Pancreas (tissue), 10 donors: Measurements from ENCODE around the gene PAX5. TPM values are rescaled to one million over a fixed set of nuclear protein-coding genes. Genes with fewer than 3 reads are reported as not detected.
A peak's percentile ranks its signal among the peaks of the same experiment; 100 is the strongest.
"Not testable (repeated sequence)": the region's sequence is repeated elsewhere in the genome, so short reads cannot be mapped to it uniquely, and the experiment has no call there.

ENCODE experiments used
- ATAC-seq, 4 donors: fragments of 200-7000 bp; cut with Tn5 transposase; one replicate each; pipeline versions ENCODE4 v1.8.0 to v1.9.1; 2020; ENCODE audit warnings: mild to moderate bottlenecking in 4 of 4, moderate library complexity in 4 of 4
- DNase-seq, 6 donors: peaks; one replicate each; pipeline ENCODE4 v3.0.0-alpha.2; 2020
- FAIRE-seq: peaks from 2 replicates; lab custom pipeline; 2012; peaks lifted over from hg19 to GRCh38; lab: Jason Lieb, UNC
- H3K27ac ChIP-seq, 4 donors: fragments of 200-600 bp; sonication (generic); 1 replicate in 3 of 4; 2 replicates in 1 of 4; pipeline versions ENCODE4 v1.5.0 to v1.8.0; 2020
- H3K27me3 ChIP-seq, 4 donors: fragments of 200-600 bp; one replicate each; pipeline ENCODE4 v1.8.0; 2021
- H3K36me3 ChIP-seq, 3 donors: fragments of 200-600 bp; sonication (generic) in 1 of 3; one replicate each; pipeline versions ENCODE4 v1.5.0 to v1.8.0; 2020 to 2021
- H3K4me1 ChIP-seq, 3 donors: fragments of 200-600 bp; one replicate each; pipeline ENCODE4 v1.8.0; 2021
- H3K4me3 ChIP-seq, 4 donors: fragments of 200-600 bp; sonication (generic) in 2 of 4; one replicate each; pipeline versions ENCODE4 v1.5.0 to v1.8.0; 2020 to 2021
- H3K9me3 ChIP-seq, 4 donors: fragments of 200-600 bp; one replicate each; pipeline ENCODE4 v1.8.0; 2021
- WGBS, 2 donors: extraction: QIAGEN DNeasy Blood & Tissue Kit; methylation state at CpG; one replicate each; pipeline ENCODE4 v1.1.7; 2013; 5-methylcytosine and 5-hydroxymethylcytosine counted together
- intact Hi-C, 3 donors: fragments of 100-400 bp; cut with DNase I; formaldehyde crosslinking; loops; one replicate each; pipeline versions ENCODE4 v1.11.1 to v1.14.2; 2022
- polyA plus RNA-seq, 2 donors: library from polyadenylated mRNA; stranded (reverse); fragments of 200-250 nt; gene quantifications; one replicate each; pipeline ENCODE4 v1.2.3, GENCODE V29; 2013
- total RNA-seq, 6 donors: library from RNA; stranded (reverse); fragmentation: NEBNext Ultra II Directional in 4 of 6; extraction: Animal tissue kit (Norgen Biotek cat#: 25700) in 4 of 6; gene quantifications; one replicate each; pipeline versions ENCODE4 v1.2.1 to v1.2.4, GENCODE V29; 2021 to 2023
- TF ChIP-seq, protein P1 (sequence below), 4 donors: fragments of 200-600 bp; sonication (generic) in 3 of 4; IDR thresholded peaks; one replicate each; pipeline versions ENCODE4 v1.5.0 to v1.8.0; 2021; ENCODE audit warnings: antibody characterized with exemption in 4 of 4
- donor health status: healthy with polysubstance abuse.
- donor health status: DM: no; HTN: no; CAD: no; lungs with moderate emphysema.
- donor health status: DM: no; HTN: no; CAD: no.
- donor health status: control.
- donor health status: control.
- donor health status: Bipolar disorder and iron deficiency.
- donor health status: DM: yes; HTN: yes; CAD: no.
- donor health status: DM: no; HTN: no; CAD: no.
- donor health status: DM: no; HTN: no; CAD: no.
- donor health status: DM: yes; HTN: yes; CAD: no.

PAX5 gene
- under 1 TPM in 5 of 6 donors, not detected in 1; 0.03 to 0.35 (median 0.32) TPM for total RNA-seq
- under 1 TPM; under 0.01 to 0.04 TPM for polyA plus RNA-seq

DNA sequence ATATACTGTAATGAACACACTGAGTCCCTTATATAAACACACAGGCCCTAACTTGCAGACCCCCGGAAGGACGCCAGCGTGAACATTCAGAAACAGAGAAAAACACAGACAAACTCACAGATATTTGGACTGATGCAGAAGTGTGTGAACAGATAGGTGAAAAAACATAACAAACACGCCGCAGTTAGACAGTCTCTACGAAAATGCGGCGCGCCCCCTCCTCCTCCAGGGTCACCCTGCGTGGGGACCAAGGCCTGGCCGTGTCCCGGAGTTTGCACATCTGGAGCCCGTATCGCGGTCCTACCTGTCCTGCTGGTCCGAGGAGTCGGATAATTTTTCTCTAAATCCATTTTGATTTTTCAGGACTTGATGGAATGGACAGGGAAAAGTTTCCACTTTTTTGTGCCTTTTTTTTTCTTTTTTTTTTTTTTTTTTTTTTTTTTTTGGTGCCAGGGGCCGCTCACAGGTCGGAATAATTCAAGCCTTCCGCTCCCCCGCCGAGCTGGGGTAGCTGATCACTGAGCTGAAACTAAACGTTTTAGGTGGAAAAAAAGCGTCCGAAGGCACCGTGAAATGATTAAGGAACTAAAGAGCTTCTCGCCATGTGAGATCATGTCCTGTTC lies at the start of gene PAX5:
TSS of gene PAX5 (minus strand) at position 587 of the 623 bp plus-strand sequence. CDS start at position 350, 237 bp downstream.
- Histone ChIP-seq H3K9me3 (no peaks in the 10 kb centered on the region), H3K27ac (no peak within 1 kb of the TSS), H3K4me3 (peak within 1 kb of the TSS in 1 of 4 donors; percentile 36), H3K4me1 (peaks cover 6 to 11% (median 8%) of the 10 kb centered on the region in 3 donors), H3K36me3 (no peaks in the 10 kb centered on the region), H3K27me3 (peaks cover 11 to 68% (median 19%) of the 10 kb centered on the region in 4 donors)
- intact Hi-C loops, result no loop called here
- ATAC-seq (no peak), DNase-seq (no peak), FAIRE-seq (no peak)
- 28 to 30% methylated on average over 27 of the region's 27 CpGs for WGBS, 2 donors
- TF ChIP-seq, protein P1, sequence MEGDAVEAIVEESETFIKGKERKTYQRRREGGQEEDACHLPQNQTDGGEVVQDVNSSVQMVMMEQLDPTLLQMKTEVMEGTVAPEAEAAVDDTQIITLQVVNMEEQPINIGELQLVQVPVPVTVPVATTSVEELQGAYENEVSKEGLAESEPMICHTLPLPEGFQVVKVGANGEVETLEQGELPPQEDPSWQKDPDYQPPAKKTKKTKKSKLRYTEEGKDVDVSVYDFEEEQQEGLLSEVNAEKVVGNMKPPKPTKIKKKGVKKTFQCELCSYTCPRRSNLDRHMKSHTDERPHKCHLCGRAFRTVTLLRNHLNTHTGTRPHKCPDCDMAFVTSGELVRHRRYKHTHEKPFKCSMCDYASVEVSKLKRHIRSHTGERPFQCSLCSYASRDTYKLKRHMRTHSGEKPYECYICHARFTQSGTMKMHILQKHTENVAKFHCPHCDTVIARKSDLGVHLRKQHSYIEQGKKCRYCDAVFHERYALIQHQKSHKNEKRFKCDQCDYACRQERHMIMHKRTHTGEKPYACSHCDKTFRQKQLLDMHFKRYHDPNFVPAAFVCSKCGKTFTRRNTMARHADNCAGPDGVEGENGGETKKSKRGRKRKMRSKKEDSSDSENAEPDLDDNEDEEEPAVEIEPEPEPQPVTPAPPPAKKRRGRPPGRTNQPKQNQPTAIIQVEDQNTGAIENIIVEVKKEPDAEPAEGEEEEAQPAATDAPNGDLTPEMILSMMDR (IDR thresholded peaks at IDR 0.05), result no peak

DNA sequence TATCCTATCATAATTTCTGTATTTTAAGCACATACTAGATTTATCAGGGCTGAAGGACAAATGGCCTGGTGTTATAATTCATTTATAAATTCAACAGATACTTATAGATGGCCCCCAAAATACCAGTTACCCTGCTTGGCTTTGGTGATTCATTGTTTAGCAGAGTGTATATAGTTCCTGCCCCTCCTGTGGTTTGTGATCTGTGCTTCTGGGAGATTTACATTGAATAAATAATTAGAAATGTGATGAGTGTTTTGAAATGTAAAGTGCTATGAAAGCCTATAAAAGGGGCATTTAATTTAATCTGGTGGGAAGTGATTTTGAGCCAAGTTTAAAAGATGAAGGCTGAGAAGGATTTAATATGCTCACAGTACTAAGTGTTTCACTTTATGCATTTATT lies 49.6 kb upstream of the PAX5 start:
- intact Hi-C loops, result no loop called here
- peaks cover 0 to 9% (median 0%) of the 10 kb centered on the region in 3 donors for H3K36me3 ChIP-seq
- no peak for ATAC-seq
- H3K9me3 ChIP-seq, result no peaks in the 10 kb centered on the region
- no peak overlapping the region for H3K4me3 ChIP-seq
- H3K27me3 ChIP-seq, result no peaks in the 10 kb centered on the region
- no peak for DNase-seq
- no peak for FAIRE-seq
- TF ChIP-seq, protein P1 (IDR thresholded peaks at IDR 0.05), result no peak
- no peak overlapping the region for H3K27ac ChIP-seq
- peaks cover 12 to 25% (median 17%) of the 10 kb centered on the region in 3 donors for H3K4me1 ChIP-seq

DNA sequence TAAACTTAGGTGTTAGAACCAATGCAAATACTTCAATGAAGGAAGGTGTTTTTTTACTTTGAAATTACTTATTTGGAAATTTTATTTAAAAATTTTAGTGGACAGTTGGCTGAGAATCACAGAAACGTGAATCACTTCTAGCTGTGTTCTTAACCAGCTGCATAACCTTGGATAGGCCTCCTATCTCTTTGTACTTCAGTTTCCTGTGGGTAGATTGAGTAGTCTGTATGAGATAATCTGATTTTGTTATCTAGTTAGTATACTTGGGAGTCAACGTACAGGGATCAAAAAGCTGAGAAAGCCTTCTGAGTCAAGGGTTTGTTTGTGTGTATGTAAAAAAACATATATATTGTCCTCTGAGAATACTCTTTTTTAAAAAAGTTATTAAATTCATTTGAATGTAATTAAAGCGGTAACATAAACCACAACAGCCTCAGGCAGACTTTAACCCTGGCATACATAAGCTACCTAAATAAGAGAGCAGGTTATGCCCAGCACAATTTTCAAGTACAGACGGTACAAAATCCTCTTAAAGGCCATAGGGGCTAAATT lies 48.2 kb upstream of the PAX5 start:
- H3K4me3 ChIP-seq, result no peak overlapping the region
- no peak for FAIRE-seq
- peaks cover 0 to 5% (median 0%) of the 10 kb centered on the region in 3 donors for H3K36me3 ChIP-seq
- peaks cover 12 to 25% (median 17%) of the 10 kb centered on the region in 3 donors for H3K4me1 ChIP-seq
- TF ChIP-seq, protein P1 (IDR thresholded peaks at IDR 0.05), result no peak
- H3K27ac ChIP-seq, result no peak overlapping the region
- H3K27me3 ChIP-seq, result no peaks in the 10 kb centered on the region
- no peak for ATAC-seq
- no peak for DNase-seq
- intact Hi-C loops, result no loop called here
- no peaks in the 10 kb centered on the region for H3K9me3 ChIP-seq
- WGBS, 2 donors, result 43 to 53% methylated on average over 4 of the region's 4 CpGs

DNA sequence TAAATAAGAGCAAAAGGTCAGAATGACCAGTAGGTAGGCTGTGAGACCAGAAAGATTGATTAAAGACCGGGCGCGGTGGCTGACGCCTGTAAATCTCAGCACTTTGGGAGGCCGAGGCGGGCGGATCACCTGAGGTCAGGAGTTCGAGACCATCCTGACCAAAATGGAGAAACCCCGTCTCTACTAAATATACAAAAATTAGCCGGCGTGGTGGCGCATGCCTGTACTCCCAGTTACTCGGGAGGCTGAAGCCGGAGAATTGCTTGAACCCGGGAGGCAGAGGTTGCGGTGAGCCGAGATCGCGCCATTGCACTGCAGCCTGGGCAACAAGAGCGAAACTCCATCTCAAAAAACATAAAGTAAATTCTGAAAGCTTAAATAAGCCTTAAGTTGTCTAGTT lies 47.4 kb upstream of the PAX5 start:
- DNase-seq, H3K9me3 ChIP-seq, intact Hi-C loops, H3K36me3 ChIP-seq, H3K27ac ChIP-seq, ATAC-seq, H3K27me3 ChIP-seq, FAIRE-seq: not testable (repeated sequence)
- Histone ChIP-seq H3K4me3 (peak overlapping the region in 2 of 4 donors; percentile 90 to 95), H3K4me1 (peaks cover 12 to 25% (median 17%) of the 10 kb centered on the region in 3 donors)
- 96 to 98% methylated on average over 20 of the region's 20 CpGs for WGBS, 2 donors

DNA sequence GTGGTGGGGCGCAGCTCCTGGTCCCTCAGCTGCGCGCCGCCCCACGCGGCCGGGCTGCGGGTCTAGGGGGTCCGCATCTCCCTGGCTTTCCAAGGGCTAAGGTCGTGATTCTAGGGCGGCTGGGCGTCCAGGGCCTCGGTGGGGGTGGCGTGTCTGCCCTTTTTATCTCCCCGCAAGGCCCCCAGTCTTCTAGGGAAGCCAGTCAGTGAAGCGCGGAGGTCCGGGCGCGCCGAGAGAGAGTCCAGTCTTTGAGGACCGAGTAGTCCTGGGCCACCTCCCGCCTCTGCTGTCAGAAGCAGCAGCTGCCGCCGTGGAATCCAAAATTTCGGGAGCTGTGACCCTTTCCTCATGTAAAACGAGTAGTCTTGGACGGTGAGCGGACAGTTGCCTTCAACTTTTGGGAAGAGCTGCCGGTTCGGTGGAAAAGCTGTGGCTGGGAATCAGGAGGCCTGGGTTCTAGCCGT lies 46.1 kb upstream of the PAX5 start:
- H3K4me1 ChIP-seq, result peaks cover 12 to 21% (median 17%) of the 10 kb centered on the region in 3 donors
- DNase-seq (peak in 5 of 6 donors; percentile 18 to 76 (median 44)), ATAC-seq (peak; percentile 30 to 63 (median 51))
- H3K27me3 ChIP-seq, FAIRE-seq, intact Hi-C loops, H3K36me3 ChIP-seq, H3K9me3 ChIP-seq: not testable (repeated sequence)
- H3K4me3 ChIP-seq, result peak overlapping the region; percentile 75 to 95 (median 86)
- peak overlapping the region; percentile 83 to 89 (median 87) for H3K27ac ChIP-seq
- 1 to 2% methylated on average over 26 to 32 of the region's 32 CpGs for WGBS, 2 donors
